GM19238 (cell line): ENCODE measurements around the gene PDIK1L.

Experiments
- DNase-seq: peaks from one replicate; pipeline ENCODE4 v3.0.0; 2011; ENCODE audit warnings: low spot score; ENCODE audit not compliant: insufficient read length

The PDIK1L gene

DNA sequence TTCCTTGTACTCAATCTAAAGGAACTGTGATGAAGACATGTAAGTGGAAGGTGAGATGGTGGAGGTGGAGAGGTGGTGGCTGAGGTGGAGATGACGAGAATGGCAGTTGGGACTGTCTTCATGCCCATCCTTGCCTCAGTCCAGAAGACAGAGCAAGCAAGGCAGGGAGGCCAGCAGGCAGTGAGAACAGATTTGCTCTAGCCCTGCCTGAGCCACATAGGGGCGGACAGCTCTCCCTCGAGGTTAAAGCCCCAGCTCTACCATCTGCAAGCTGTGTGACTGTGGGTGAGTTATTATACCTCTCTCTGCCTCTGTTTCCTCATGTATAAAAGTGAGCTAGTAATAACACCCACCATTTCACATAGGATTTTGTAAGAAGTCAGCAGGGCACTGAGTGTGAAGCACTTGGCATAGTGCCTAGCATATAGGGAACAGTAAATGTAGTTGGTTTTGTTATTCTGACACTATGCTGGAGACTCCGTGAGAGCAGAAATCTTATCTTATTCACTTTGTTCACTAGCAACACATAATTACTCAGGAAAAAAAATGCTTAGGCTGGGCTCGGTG is 42.4 kb downstream of the PDIK1L start:
- no peak for DNase-seq

DNA sequence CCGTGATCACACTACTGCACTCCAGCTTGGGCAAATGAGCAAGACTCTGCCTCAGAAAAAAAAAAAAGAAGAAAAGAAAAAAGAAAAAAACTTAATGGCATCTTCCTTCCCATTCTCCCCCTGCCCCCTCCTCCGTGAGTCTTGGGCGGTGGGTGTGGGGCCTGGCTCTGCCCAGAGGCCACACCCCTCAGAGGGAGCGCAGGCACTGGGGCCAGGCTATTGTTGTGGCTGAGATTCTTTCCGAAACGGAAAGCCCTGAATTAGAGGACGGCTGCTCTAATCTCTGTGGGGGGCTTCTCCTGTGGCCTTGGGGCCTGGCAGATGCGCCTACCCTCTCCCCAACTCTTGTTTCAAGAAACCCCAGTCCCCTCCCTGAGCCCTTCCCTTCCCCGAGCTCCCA is 43.1 kb downstream of the PDIK1L start:
- DNase-seq: no peak

DNA sequence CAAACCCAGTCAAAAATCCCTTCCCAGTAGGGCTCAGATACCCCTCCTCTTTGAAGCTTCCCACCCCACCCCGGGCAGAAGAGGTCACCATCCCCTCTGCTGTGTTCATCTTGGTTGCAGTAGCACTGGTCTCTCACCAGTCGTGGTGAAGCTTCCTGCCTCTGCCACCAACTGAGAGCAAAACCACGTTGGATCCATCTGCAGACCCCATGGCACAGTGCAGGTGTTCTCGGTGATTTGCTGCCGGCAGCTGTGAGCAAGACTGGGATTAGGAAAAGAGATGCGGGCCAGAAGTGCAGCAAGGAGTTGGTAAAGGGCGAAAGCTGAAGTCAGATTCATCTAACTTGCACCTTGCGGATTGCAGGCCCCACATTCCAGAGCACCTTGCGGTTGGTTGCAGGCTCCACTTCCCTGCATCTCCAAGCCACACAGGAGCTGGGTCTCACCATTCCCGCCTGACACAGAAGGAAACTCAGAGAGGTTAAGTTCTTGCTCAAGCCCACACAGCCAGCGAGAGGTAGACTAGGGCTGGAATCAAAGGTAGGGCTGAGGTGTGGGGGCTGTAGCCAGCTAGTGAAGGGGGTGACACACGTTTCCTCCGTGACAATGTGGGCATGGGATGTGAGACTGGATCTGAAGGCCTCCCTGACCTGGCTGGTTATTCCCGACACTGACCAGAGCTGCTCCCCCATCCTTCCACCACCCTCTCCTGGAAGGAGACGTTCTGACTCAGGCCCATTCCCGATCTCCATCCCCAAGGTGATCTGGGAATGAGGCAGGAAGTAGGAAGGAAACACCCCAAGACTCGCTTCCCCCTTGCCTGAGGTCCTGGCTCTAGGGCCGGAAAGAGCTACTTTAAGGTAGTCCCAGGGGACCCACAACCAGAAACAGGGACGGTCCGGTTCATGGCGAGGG is 44.0 kb downstream of the PDIK1L start:
- no peak for DNase-seq

DNA sequence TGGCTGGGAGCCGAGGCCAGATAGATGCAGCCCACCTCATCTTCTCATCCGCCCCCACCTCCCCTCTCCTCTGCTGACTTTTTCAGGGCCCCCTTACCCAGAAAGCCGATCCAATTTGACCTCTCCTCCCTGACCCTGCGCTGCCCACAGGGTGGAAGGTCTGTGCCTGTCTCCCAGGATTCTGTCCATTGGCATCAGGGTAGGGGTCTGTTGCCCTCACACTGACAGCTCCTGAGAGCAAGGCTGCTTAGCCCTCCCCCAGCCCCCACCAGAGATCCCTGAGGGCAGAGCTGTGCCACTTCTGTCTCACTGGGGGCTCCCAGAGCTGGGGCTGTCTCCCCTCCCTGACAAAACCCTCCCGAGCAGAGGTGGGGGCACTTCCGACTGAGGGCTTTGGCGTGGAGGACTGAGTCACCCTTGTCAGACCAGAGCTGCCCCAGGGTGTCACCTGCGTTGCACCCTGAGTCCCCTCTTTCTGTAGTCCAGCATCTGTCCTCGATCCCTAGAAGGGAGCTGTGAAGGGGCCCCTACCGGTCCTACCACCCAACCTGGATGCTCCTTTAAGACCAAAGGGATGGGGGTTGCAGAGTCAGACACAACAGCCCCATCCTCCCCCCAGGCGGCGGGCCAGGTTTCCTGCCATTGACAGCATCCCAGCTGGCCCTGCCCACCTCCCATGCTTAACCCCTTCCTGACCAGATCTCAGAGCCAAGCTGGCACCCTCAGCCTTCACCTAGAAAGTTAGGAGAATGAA is 44.8 kb downstream of the PDIK1L start:
- no peak for DNase-seq

DNA sequence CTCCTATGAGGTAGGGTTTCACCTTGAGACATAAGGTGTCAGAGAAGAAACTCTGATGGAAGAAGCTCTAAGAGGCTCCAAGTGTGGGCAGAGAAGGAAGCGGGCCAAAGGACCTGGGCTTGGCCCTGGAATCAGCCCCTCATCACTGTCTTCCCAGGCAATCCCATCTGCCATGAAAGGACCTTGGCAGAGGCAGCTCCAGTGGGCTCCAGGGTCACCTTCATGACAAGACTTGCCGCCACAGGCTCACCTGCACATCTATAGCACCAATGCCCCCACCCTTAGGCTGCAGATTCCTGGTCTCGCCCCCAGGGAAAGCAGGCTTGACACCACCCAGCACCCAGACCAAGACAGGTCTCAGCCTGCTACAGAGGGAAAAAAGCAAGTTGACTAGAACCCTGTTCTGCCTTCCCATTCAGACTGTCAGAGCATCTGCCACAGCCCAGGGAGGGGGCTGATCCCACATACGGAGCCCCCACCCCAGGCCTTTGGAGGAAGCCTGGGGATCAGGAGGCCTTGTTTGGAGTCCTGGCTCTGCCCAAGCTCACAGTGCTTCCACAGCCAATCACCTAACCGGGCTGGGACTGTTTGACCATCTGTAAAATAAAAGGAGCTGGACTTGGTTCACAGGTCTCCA is 46.8 kb downstream of the PDIK1L start:
- no peak for DNase-seq

DNA sequence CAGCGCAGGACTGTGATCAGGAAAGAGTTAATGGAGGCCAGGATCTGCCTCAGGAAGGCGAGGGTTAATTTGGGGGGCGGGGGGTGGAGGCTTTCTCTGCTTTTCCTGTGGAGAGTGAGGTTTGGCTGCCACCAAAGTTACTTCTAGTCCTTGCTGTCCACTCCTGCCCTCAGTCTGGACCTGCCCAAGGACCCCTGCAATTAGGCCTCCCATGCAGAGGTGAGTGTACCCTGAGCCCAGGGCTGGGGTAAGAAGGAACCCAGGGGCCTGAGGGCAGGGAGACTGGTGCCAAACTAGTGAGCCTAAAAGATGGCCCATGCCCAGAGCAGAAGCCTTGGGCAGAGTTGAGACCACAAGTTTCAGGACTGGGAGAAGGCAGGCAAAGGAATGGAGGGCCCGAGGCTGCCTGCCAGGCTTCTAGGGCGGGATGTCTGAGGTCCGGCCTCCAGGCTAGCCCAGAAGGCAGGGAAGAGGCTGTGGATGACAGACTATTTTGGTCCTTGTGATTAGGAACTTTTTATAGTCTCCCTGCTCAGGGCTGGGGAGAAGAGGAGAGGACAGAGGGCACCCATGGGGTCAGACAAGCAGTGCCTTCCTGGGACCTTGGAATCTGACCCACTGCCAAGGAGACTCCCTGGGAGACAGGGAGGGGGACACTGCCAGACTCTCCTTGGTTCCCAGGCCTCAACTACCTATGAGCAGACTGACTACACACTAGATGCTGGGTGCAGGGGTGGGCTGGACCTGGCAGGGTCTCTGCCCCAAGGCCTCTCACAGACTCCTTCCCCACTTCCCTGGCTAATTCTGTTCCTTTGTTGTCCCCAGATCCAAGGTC is 47.5 kb downstream of the PDIK1L start, which contains the start of gene FAM110D:
Gene FAM110D (plus strand): TSS at position 172 of the 835 bp plus-strand sequence. CDS start 2,213 bp downstream, outside the sequence.
- no peak for DNase-seq

DNA sequence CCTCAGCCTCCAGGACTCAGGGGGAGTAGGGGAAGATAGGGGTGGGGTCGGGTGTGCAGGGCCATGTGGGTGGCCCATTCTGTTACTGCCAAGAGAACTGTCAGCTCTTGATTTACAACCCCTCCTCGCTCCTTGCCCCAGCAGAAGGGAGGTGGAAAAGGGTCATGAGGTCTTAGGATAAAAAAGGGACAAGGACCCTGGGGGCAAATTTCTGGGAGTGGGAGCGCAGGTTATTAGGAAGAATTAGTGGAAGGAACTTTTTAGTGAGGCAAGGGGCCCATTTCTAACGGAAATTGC is 48.1 kb downstream of the PDIK1L start:
- DNase-seq: no peak

GRCh38 chr1:26160527-26161414 is 49.1 kb downstream of the PDIK1L start:
- DNase-seq: no peak

GRCh38 chr1:26161415-26162219 is 50.0 kb downstream of the PDIK1L start:
- DNase-seq: no peak

GRCh38 chr1:26162220-26162709 is 50.6 kb downstream of the PDIK1L start:
- DNase-seq: no peak

DNA sequence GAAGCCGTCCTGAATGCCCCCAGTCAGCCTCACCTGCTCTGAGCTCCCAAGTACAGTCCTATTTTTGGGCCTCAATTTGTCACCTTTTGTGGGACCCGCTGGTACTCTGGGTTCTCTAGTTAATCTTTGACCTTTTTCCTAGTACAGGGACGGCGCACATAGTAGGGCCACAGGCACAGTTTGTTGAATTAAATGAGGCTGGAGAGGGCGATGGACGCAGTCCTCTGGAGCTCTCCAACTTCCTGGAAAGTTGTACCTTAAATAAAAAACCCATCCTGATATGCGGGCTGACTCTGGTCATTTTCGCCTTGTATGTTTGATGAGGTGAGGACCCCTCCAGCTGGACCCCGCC is 52.0 kb downstream of the PDIK1L start:
- no peak for DNase-seq

DNA sequence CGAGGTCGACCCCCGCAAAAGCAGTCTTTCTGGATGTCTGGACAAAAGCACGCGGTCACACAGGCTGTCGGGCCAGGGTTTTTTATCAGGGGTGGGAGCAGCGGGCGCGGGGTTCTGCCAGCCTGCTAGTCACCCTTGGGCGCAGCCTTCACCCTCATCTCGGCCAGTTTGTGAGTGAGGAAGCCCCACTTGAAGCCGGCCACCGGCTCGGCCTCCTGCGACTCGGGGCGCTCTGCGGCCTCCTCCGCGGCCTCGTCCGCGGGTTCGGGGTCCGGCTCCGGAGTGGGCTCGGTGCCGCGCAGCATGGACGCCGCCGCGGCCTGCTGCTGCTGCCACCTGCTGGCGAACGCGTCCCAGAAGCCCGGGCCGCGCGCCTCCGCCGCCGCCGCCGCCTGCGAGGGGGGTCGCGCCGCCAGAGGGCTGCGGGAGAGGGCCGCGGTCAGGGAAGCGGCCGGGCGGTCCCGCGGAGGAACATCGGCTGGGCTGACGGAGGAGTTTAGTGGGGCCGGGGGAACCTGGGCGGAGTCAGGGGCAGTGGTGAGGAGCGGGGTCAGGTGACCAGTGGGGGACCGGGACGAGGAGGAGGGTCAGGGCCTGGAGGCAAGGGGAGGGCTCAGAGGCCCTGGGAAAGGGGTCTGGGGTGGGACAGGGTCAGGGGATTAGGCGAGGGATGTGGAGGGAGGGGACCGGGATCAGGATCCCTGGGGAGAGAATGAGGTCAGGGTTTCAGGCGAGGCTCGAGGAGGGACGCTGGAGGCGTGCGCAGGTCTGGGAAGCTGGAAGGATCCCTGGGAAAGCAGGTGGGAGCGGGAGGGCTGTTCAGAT is 52.6 kb downstream of the PDIK1L start:
- DNase-seq: peak; percentile 49

DNA sequence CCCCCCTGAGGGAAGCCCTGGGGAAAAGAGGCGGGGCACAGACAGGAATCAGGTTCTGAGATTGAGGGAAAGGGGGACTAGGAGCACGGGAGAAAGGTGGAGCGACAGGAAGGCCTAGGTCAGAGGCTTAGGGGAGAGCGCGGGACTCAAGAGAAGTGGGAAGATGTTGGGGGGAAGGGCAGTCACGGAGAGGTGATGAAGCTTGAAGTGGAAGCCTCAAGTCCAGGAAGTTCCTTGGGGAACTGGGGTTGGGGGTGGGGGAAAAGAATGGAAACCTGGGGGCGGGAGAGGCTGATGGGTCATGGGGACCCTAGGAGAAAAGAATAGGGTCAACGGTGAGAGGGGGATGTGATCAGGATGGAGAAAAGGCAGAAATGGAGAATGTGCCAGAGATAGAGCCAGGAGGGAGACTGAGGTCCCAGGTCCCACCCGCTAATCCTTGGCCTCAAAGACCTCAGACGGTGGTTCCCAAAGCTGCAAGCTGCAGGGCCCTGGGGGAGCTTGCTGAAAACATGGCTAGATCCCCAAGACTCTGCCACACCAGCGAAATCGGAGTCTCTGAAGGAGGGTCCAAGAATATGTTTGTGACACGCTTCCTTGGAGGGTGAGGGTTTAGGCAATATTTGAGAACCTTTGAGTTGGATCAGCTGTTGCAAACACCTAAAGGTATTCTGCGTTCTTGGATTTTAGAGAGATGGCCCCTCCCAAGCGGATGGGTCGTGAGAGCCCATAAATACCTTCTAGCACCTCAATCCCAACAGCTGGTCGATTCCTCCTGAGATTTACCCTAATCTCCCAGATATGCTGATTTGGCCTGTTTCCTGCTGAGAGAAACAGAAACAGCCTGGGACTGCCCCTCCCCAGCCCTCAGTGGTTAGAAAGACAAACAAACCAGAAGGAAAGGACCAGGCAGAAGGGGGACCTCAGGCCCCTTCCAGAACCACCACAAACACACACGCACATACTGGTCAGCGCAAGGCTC is 53.5 kb downstream of the PDIK1L start:
- DNase-seq: no peak

- DNase-seq: no peak
Observed at GRCh38 chr1:26166719-26167281, 55.2 kb downstream of the PDIK1L start.

- no peak for DNase-seq
Observed at GRCh38 chr1:26168410-26169197, 57.0 kb downstream of the PDIK1L start, which contains the start of gene C1orf232. C1orf232 (minus strand) TSS chr1:26168963; CDS start chr1:26168499, 464 bp downstream.

GRCh38 chr1:26169198-26169554 is 57.6 kb downstream of the PDIK1L start:
- DNase-seq: no peak
